A549 (cell line): ENCODE measurements around the gene HELQ. TPM values are rescaled to one million over a fixed set of nuclear protein-coding genes. Genes with fewer than 3 reads are reported as not detected.

Experiments used
- ATAC-seq, 2 experiments: fragments of 200-7000 bp in 1 of 2; fragments of >200 bp in 1 of 2; cut with Nextera tagmentation in 1 of 2; cut with Tn5 transposase in 1 of 2; 3 replicates each; pipeline versions ENCODE4 v1.8.0 to v1.9.1; 2018 to 2020; ENCODE audit warnings: mild to moderate bottlenecking in 1 of 2, moderate library complexity in 1 of 2
- CTCF ChIA-PET: fragments of 300-600 bp; sonication (Branson Sonifier 250); formaldehyde crosslinking; extraction: SDS; loops from one replicate; lab custom pipeline; 2021; ENCODE audit warnings: antibody characterized with exemption, inconsistent platforms; lab: Yijun Ruan, JAX
- POLR2A ChIA-PET: fragments of 350-600 bp; formaldehyde crosslinking; extraction: SDS; loops from one replicate; lab custom pipeline; 2021; ENCODE audit warnings: antibody characterized with exemption, inconsistent platforms; lab: Yijun Ruan, JAX
- DNase-seq, 2 experiments: peaks; one replicate each; pipeline versions ENCODE4 v3.0.0 to v3.0.0-alpha.2; 2011 to 2016; ENCODE audit warnings: low read depth in 1 of 2, low spot score in 1 of 2
- FAIRE-seq: peaks from 2 replicates; lab custom pipeline; 2011; peaks lifted over from hg19 to GRCh38; lab: Jason Lieb, UNC
- H3K27ac ChIP-seq, 2 experiments: fragments of >200 bp; sonication (Bioruptor Twin); formaldehyde crosslinking; 3 replicates each; pipeline ENCODE4 v1.5.1; 2016 to 2017
- H3K4me1 ChIP-seq: fragments of >200 bp; sonication (Bioruptor Twin); formaldehyde crosslinking; 3 replicates; pipeline ENCODE4 v1.6.1; 2016
- H3K4me2 ChIP-seq: fragments of >200 bp; sonication (Bioruptor Twin); formaldehyde crosslinking; 3 replicates; pipeline ENCODE4 v1.6.1; 2016
- H3K4me3 ChIP-seq: fragments of >200 bp; sonication (Bioruptor Twin); formaldehyde crosslinking; 3 replicates; pipeline ENCODE4 v1.5.1; 2016
- H3K9me3 ChIP-seq: fragments of >200 bp; sonication (Bioruptor Twin); formaldehyde crosslinking; 3 replicates; pipeline ENCODE4 v1.6.1; 2016
- CBX8 ChIP-seq: fragments of 200-600 bp; sonication (generic); IDR thresholded peaks from 2 replicates; pipeline ENCODE4 v1.6.1; 2016
- CHD2 ChIP-seq: fragments of 150-350 bp; IDR thresholded peaks from 2 replicates; pipeline ENCODE4 v1.6.1; 2014; ENCODE audit warnings: low read length; ENCODE audit not compliant: partially characterized antibody
- CTCF ChIP-seq: fragments of >200 bp; sonication (Bioruptor Twin); formaldehyde crosslinking; IDR thresholded peaks from 3 replicates; pipeline ENCODE4 v1.5.1; 2016
- E2F6 ChIP-seq: IDR thresholded peaks from 2 replicates; pipeline ENCODE4 v1.6.1; 2012; ENCODE audit warnings: low read depth, borderline replicate concordance
- EP300 ChIP-seq, 2 experiments: fragments of >200 bp; sonication (Bioruptor Twin); formaldehyde crosslinking; IDR thresholded peaks; 2 replicates in 1 of 2; 3 replicates in 1 of 2; pipeline ENCODE4 v1.6.1; 2016 to 2017
- ESRRA ChIP-seq: fragments of 150-350 bp; IDR thresholded peaks from 2 replicates; pipeline ENCODE4 v1.6.1; 2014; ENCODE audit warnings: mild to moderate bottlenecking, low read length, borderline replicate concordance
- FOSB ChIP-seq: fragments of 250-450 bp; sonication (Bioruptor Pico); IDR thresholded peaks from 2 replicates; pipeline ENCODE4 v1.5.0; 2020; ENCODE audit warnings: mild to moderate bottlenecking, moderate library complexity
- FOSL2 ChIP-seq, 2 experiments: fragments of 450-650 bp in 1 of 2; fragments of >200 bp in 1 of 2; sonication (Bioruptor Twin) in 1 of 2; formaldehyde crosslinking; IDR thresholded peaks; 2 replicates each; pipeline versions ENCODE4 v1.5.0 to v1.6.1; 2016 to 2020; ENCODE audit warnings: mild to moderate bottlenecking in 1 of 2, moderate library complexity in 1 of 2
- FOXS1 ChIP-seq: fragments of 250-450 bp; sonication (Bioruptor Pico); IDR thresholded peaks from 2 replicates; pipeline ENCODE4 v1.5.0; 2020; ENCODE audit warnings: mild to moderate bottlenecking, moderate library complexity
- HDAC2 ChIP-seq: fragments of 200-600 bp; sonication (generic); IDR thresholded peaks from 2 replicates; pipeline ENCODE4 v1.6.1; 2016
- HMGXB4 ChIP-seq: fragments of 250-450 bp; sonication (Bioruptor Pico); IDR thresholded peaks from 2 replicates; pipeline ENCODE4 v1.5.0; 2021; ENCODE audit warnings: mild to moderate bottlenecking, moderate library complexity, borderline replicate concordance
- HOXB5 ChIP-seq: fragments of 250-450 bp; sonication (Bioruptor Pico); IDR thresholded peaks from 2 replicates; pipeline ENCODE4 v1.5.0; 2020; ENCODE audit warnings: mild to moderate bottlenecking, moderate library complexity
- JUN ChIP-seq, 2 experiments: fragments of >200 bp; sonication (Bioruptor Twin); formaldehyde crosslinking; IDR thresholded peaks; 2 replicates in 1 of 2; 3 replicates in 1 of 2; pipeline ENCODE4 v1.6.1; 2016 to 2017
- JUNB ChIP-seq: fragments of >200 bp; sonication (Bioruptor Twin); formaldehyde crosslinking; IDR thresholded peaks from 2 replicates; pipeline ENCODE4 v1.6.1; 2016
- MYC ChIP-seq: IDR thresholded peaks from 2 replicates; pipeline ENCODE4 v1.6.1; 2012; ENCODE audit warnings: mild to moderate bottlenecking, inconsistent platforms, low read length, improper control_type of control experiment, borderline replicate concordance
- PBX3 ChIP-seq: IDR thresholded peaks from 2 replicates; pipeline ENCODE4 v1.6.1; 2012
- PHF8 ChIP-seq: fragments of 200-600 bp; sonication (generic); IDR thresholded peaks from 2 replicates; pipeline ENCODE4 v1.6.1; 2016; ENCODE audit warnings: low read depth, mild to moderate bottlenecking, antibody characterized with exemption, moderate library complexity, borderline replicate concordance
- RAD21 ChIP-seq, 2 experiments: fragments of >200 bp in 1 of 2; sonication (Bioruptor Twin) in 1 of 2; formaldehyde crosslinking in 1 of 2; IDR thresholded peaks in 1 of 2; conservative IDR thresholded peaks in 1 of 2; 2 replicates in 1 of 2; 3 replicates in 1 of 2; pipeline ENCODE4 v1.6.1; 2012 to 2018; ENCODE audit warnings: inconsistent platforms in 1 of 2
- RARB ChIP-seq: fragments of 250-450 bp; sonication (Bioruptor Pico); IDR thresholded peaks from 2 replicates; pipeline ENCODE4 v1.8.0; 2021; ENCODE audit warnings: mild to moderate bottlenecking, moderate library complexity
- TFCP2L1 ChIP-seq: fragments of 250-450 bp; sonication (Bioruptor Pico); IDR thresholded peaks from 2 replicates; pipeline ENCODE4 v1.5.0; 2021; ENCODE audit warnings: mild to moderate bottlenecking
- USF2 ChIP-seq: fragments of 450-650 bp; IDR thresholded peaks from 2 replicates; pipeline ENCODE4 v1.6.1; 2014; ENCODE audit warnings: antibody characterized with exemption
- ZC3H11A ChIP-seq: fragments of 450-650 bp; IDR thresholded peaks from 2 replicates; pipeline ENCODE4 v1.6.1; 2014; ENCODE audit warnings: antibody characterized with exemption, mild to moderate bottlenecking
- ZFP36 ChIP-seq: fragments of 450-650 bp; IDR thresholded peaks from 2 replicates; pipeline ENCODE4 v1.6.1; 2014; ENCODE audit warnings: borderline replicate concordance; ENCODE audit not compliant: partially characterized antibody
- ZSCAN20 ChIP-seq: fragments of 250-450 bp; sonication (Bioruptor Pico); IDR thresholded peaks from 2 replicates; pipeline ENCODE4 v1.8.0; 2022; ENCODE audit warnings: mild to moderate bottlenecking, moderate library complexity
- WGBS: methylation state at CpG from one replicate; pipeline ENCODE4 v1.1.6; 2017; ENCODE audit errors: missing lambda C conversion rate; 5-methylcytosine and 5-hydroxymethylcytosine counted together
- polyA plus RNA-seq, 4 experiments: library from polyadenylated mRNA; depleted of rRNA in 3 of 4; stranded (reverse); fragments of >200 nt; fragmentation: RNase III in 1 of 4; extraction: RNeasy Plus Mini Kit Qiagen cat#74134 plus additional on column Dnase treatment in 1 of 4; gene quantifications; 2 replicates in 3 of 4; 3 replicates in 1 of 4; pipeline ENCODE4 v1.2.3, GENCODE V29; 2011 to 2017
- TF ChIP-seq, protein P1 (sequence below): fragments of >200 bp; sonication (Bioruptor Twin); formaldehyde crosslinking; IDR thresholded peaks from 2 replicates; pipeline ENCODE4 v1.6.1; 2016
- TF ChIP-seq, protein P2 (sequence below): fragments of 200-600 bp; sonication (generic); IDR thresholded peaks from 2 replicates; pipeline ENCODE4 v1.6.1; 2016; ENCODE audit warnings: antibody characterized with exemption, mild to moderate bottlenecking, moderate library complexity
- TF ChIP-seq, protein P3 (sequence below): fragments of 150-350 bp; IDR thresholded peaks from 2 replicates; pipeline ENCODE4 v1.6.1; 2014; ENCODE audit warnings: low read depth, mild to moderate bottlenecking, low read length

Gene HELQ
- polyA plus RNA-seq, 2 of the 4 experiments (the other 2 are of a cell fraction): 5.1 to 7.3 TPM

DNA sequence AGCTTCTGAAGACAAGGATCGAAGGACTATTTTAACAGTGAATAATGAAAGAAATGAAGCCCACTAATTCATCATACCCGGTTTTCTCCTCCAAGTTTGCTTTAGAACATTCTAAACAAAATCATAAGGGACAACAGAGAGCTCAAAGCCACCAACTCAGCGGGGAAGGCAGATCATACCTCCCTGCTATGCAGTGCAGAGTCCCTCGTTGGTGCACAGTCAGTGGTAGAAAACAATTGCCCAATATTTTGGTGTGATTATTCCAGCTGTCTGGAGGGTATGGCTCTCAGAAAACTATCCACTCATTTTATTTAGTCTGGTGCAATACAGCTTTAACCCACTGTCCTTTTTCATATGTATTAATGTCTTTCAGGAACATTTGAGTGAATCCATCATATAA lies 61.7 kb downstream of the HELQ start:
- no peak for DNase-seq
- TF ChIP-seq ZC3H11A (no peak), EP300 (IDR thresholded peaks at IDR 0.05) (no peak), JUNB (no peak), USF2 (no peak), TFCP2L1 (no peak), CTCF (no peak), CHD2 (no peak), FOXS1 (no peak), E2F6 (no peak), MYC (no peak), RARB (no peak)
- Histone ChIP-seq H3K4me3 (no peak overlapping the region), H3K4me2 (no peak overlapping the region), H3K27ac (no peak overlapping the region), H3K4me1 (no peaks in the 10 kb centered on the region), H3K9me3 (no peaks in the 10 kb centered on the region)
- FAIRE-seq: no peak
- WGBS: 55% methylated on average over 4 of the region's 4 CpGs
- no peak for ATAC-seq
- ChIA-PET CTCF (no interaction called here), POLR2A (no interaction called here)

DNA sequence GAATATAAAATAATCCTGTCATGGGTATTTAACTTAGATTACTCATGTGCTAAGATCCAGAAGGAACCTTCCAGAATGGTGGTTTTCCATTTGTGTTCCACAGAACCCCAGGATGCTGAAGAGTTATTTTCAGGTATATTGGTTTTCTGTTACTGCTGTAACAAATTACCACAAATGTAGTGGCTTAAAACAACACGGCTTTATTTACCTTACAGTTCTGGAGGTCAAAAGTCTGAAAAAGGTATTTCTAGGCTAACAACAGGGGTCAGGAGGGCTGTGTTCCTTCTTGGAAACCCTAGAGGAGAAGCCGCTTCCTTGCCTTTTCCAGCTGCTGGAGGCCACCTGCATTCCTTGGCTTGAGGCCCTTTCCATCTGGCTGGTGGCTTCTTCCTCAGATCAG lies 63.1 kb downstream of the HELQ start:
- Histone ChIP-seq H3K27ac (no peak overlapping the region), H3K4me3 (no peak overlapping the region), H3K4me2 (no peak overlapping the region), H3K9me3 (no peaks in the 10 kb centered on the region), H3K4me1 (no peaks in the 10 kb centered on the region)
- ChIA-PET CTCF (no interaction called here), POLR2A (no interaction called here)
- WGBS: 72% methylated on average over 2 of the region's 2 CpGs
- ATAC-seq: no peak
- DNase-seq: no peak
- FAIRE-seq: no peak
- TF ChIP-seq ZFP36 (no peak), HMGXB4 (CRISPR knock-in tag) (no peak), CBX8 (no peak), CHD2 (no peak), JUN (IDR thresholded peaks at IDR 0.05) (no peak), ZSCAN20 (no peak), RAD21 (conservative IDR thresholded peaks at IDR 0.05 in 1 of 2, IDR thresholded peaks at IDR 0.05 in 1 of 2) (no peak), ESRRA (no peak), JUNB (no peak), PBX3 (no peak), PHF8 (no peak), FOSL2 (IDR thresholded peaks at IDR 0.05) (no peak), FOSL2 (CRISPR knock-in tag; IDR thresholded peaks at IDR 0.05) (no peak), HOXB5 (CRISPR knock-in tag) (no peak), HDAC2 (no peak), FOSB (CRISPR knock-in tag) (no peak)
- TF ChIP-seq, protein P1, sequence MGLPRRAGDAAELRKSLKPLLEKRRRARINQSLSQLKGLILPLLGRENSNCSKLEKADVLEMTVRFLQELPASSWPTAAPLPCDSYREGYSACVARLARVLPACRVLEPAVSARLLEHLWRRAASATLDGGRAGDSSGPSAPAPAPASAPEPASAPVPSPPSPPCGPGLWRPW: no peak
- TF ChIP-seq, protein P2, sequence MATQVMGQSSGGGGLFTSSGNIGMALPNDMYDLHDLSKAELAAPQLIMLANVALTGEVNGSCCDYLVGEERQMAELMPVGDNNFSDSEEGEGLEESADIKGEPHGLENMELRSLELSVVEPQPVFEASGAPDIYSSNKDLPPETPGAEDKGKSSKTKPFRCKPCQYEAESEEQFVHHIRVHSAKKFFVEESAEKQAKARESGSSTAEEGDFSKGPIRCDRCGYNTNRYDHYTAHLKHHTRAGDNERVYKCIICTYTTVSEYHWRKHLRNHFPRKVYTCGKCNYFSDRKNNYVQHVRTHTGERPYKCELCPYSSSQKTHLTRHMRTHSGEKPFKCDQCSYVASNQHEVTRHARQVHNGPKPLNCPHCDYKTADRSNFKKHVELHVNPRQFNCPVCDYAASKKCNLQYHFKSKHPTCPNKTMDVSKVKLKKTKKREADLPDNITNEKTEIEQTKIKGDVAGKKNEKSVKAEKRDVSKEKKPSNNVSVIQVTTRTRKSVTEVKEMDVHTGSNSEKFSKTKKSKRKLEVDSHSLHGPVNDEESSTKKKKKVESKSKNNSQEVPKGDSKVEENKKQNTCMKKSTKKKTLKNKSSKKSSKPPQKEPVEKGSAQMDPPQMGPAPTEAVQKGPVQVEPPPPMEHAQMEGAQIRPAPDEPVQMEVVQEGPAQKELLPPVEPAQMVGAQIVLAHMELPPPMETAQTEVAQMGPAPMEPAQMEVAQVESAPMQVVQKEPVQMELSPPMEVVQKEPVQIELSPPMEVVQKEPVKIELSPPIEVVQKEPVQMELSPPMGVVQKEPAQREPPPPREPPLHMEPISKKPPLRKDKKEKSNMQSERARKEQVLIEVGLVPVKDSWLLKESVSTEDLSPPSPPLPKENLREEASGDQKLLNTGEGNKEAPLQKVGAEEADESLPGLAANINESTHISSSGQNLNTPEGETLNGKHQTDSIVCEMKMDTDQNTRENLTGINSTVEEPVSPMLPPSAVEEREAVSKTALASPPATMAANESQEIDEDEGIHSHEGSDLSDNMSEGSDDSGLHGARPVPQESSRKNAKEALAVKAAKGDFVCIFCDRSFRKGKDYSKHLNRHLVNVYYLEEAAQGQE: no peak
- TF ChIP-seq, protein P3, sequence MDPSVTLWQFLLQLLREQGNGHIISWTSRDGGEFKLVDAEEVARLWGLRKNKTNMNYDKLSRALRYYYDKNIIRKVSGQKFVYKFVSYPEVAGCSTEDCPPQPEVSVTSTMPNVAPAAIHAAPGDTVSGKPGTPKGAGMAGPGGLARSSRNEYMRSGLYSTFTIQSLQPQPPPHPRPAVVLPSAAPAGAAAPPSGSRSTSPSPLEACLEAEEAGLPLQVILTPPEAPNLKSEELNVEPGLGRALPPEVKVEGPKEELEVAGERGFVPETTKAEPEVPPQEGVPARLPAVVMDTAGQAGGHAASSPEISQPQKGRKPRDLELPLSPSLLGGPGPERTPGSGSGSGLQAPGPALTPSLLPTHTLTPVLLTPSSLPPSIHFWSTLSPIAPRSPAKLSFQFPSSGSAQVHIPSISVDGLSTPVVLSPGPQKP: no peak
